Right atrium auricular region (tissue), 2 donors: Measurements from ENCODE around the gene KCNK3. TPM values are rescaled to one million over a fixed set of nuclear protein-coding genes. Genes with fewer than 3 reads are reported as not detected.

ENCODE experiments used
- DNase-seq: peaks from one replicate; pipeline ENCODE4 v3.0.0-alpha.2; 2019; ENCODE audit warnings: low spot score
- H3K27ac ChIP-seq, 2 donors: fragments of 200-600 bp; sonication (generic); 1 replicate in 1 of 2; 2 replicates in 1 of 2; pipeline ENCODE4 v1.5.1; 2016 to 2019
- H3K27me3 ChIP-seq, 2 donors: fragments of 200-600 bp; sonication (generic); one replicate each; pipeline versions ENCODE4 v1.5.1 to v1.6.0; 2017 to 2019
- H3K36me3 ChIP-seq: fragments of 200-600 bp; sonication (generic); one replicate; pipeline ENCODE4 v1.5.1; 2016
- H3K4me1 ChIP-seq, 2 donors: fragments of 200-600 bp; sonication (generic); one replicate each; pipeline versions ENCODE4 v1.5.1 to v1.6.0; 2017 to 2019
- H3K4me3 ChIP-seq, 2 donors: fragments of 200-600 bp; sonication (generic); 1 replicate in 1 of 2; 2 replicates in 1 of 2; pipeline ENCODE4 v1.5.1; 2017 to 2019; ENCODE audit warnings: mild to moderate bottlenecking in 1 of 2, moderate library complexity in 1 of 2
- H3K9me3 ChIP-seq, 2 donors: fragments of 200-600 bp; sonication (generic); one replicate each; pipeline ENCODE4 v1.5.1; 2019
- total RNA-seq, 2 donors: library from RNA; depleted of rRNA; stranded (reverse); fragments of >200 nt; gene quantifications; one replicate each; pipeline ENCODE4 v1.1.0, GENCODE V29; 2016
- TF ChIP-seq, protein P1 (sequence below), 2 donors: fragments of 200-600 bp; sonication (generic); IDR thresholded peaks; one replicate each; pipeline ENCODE4 v1.5.1; 2019; ENCODE audit warnings: antibody characterized with exemption in 2 of 2

KCNK3 gene
- total RNA-seq, 2 donors from 2014 or later: 47.5 to 50.0 TPM

GRCh38 chr2:26754539-26754938 lies 62.0 kb downstream of the KCNK3 start:
- Histone ChIP-seq H3K27ac (no peak overlapping the region), H3K4me1 (peaks cover 0 to 15% of the 10 kb centered on the region in 2 donors), H3K27me3 (no peaks in the 10 kb centered on the region), H3K9me3 (no peaks in the 10 kb centered on the region), H3K36me3 (no peaks in the 10 kb centered on the region), H3K4me3 (no peak overlapping the region)
- no peak for DNase-seq
- TF ChIP-seq, protein P1, sequence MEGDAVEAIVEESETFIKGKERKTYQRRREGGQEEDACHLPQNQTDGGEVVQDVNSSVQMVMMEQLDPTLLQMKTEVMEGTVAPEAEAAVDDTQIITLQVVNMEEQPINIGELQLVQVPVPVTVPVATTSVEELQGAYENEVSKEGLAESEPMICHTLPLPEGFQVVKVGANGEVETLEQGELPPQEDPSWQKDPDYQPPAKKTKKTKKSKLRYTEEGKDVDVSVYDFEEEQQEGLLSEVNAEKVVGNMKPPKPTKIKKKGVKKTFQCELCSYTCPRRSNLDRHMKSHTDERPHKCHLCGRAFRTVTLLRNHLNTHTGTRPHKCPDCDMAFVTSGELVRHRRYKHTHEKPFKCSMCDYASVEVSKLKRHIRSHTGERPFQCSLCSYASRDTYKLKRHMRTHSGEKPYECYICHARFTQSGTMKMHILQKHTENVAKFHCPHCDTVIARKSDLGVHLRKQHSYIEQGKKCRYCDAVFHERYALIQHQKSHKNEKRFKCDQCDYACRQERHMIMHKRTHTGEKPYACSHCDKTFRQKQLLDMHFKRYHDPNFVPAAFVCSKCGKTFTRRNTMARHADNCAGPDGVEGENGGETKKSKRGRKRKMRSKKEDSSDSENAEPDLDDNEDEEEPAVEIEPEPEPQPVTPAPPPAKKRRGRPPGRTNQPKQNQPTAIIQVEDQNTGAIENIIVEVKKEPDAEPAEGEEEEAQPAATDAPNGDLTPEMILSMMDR (IDR thresholded peaks at IDR 0.05): no peak

DNA sequence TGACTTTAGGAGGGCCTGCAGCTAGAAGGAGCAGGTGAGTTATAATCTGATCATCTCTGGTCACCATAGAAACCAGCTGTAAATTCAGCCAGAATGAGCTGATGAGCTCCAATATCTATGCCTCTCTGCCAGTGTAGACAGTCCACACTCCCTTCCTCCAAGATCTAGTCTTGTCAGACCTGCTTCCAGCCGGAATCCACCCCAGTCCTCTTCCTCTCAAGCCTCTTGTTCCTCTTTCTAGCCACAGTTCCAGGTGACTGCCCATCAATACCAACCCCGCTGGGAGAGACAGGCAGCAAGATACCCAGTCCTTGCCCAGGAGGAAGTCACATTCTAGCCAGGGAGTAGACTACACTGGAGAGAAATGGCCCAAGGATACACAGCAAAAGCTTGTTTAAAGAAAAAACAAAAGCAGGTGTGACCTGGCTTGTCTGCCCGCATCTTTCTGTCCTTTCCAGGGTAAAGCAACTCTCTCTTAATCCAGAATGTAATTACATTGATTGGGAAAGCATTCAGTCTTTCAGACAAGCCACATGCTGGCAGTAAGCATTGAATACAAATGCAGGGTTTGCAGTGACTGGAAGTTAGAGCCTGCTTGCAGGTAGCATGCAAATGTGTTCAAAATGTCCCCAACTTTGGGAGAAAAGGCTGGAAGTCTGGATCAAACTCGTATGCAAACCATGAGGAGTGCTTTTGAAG lies 62.6 kb downstream of the KCNK3 start:
- H3K27ac ChIP-seq: no peak overlapping the region
- DNase-seq: no peak
- H3K4me3 ChIP-seq: no peak overlapping the region
- peaks cover 0 to 15% of the 10 kb centered on the region in 2 donors for H3K4me1 ChIP-seq
- H3K27me3 ChIP-seq: no peaks in the 10 kb centered on the region
- no peaks in the 10 kb centered on the region for H3K9me3 ChIP-seq
- TF ChIP-seq, protein P1 (IDR thresholded peaks at IDR 0.05): no peak
- H3K36me3 ChIP-seq: no peaks in the 10 kb centered on the region

DNA sequence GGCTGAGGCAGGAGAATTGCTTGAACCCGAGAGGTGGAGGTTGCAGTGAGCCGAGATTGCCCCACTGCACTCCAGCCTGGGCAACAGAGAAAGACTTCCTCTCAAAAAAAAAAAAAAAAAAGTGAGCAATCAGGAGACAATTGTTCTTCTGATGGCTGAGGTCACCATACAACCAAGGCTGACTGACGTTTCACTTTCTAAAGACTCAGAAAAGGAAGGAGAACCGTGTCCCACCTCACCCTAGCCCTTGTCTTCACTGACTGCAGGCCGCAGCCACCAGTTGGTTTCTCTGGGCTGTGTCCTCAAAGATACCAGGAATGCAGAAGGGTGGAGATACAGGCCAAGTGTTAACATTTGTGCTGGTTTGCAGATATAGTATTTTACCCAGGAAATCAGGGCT lies 63.8 kb downstream of the KCNK3 start:
- no peak for DNase-seq
- TF ChIP-seq, protein P1 (IDR thresholded peaks at IDR 0.05): no peak
- no peaks in the 10 kb centered on the region for H3K9me3 ChIP-seq
- no peaks in the 10 kb centered on the region for H3K27me3 ChIP-seq
- H3K27ac ChIP-seq: no peak overlapping the region
- no peak overlapping the region for H3K4me3 ChIP-seq
- no peaks in the 10 kb centered on the region for H3K36me3 ChIP-seq
- peaks cover 0 to 15% of the 10 kb centered on the region in 2 donors for H3K4me1 ChIP-seq

GRCh38 chr2:26757873-26758789 lies 65.6 kb downstream of the KCNK3 start:
- Histone ChIP-seq H3K36me3 (no peaks in the 10 kb centered on the region), H3K4me1 (peaks cover 0 to 16% of the 10 kb centered on the region in 2 donors), H3K4me3 (no peak overlapping the region), H3K9me3 (no peaks in the 10 kb centered on the region), H3K27me3 (no peaks in the 10 kb centered on the region), H3K27ac (peak overlapping the region; percentile 42 to 70)
- TF ChIP-seq, protein P1 (IDR thresholded peaks at IDR 0.05): no peak
- DNase-seq: peak; percentile 72

DNA sequence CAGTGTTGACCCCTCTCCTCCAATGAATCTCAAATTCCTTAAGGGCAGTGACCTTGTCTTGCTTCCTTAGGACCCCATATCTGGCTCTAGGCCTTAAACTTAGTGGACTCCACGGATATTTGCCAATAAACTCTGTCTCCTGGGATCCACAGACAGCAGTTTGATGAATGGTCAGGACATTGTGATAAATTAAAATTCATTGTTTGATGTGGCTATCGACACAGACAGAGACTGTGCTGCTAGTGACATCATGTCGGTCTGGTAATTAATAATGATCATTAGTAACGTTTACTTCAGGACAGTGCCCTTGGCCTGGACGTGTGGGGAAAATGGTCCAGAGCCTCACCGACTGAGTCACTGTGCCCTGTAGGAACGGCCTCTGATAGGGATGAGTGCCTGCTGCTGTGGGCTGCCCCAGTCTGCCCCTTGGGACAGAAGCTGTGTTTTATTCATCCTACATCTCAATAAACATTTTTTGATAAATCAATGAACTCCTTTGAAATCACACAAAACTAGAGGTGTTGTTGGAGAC lies 66.3 kb downstream of the KCNK3 start:
- peak overlapping the region; percentile 42 to 70 for H3K27ac ChIP-seq
- H3K4me3 ChIP-seq: no peak overlapping the region
- peaks cover 0 to 23% of the 10 kb centered on the region in 2 donors for H3K4me1 ChIP-seq
- no peaks in the 10 kb centered on the region for H3K9me3 ChIP-seq
- DNase-seq: no peak
- TF ChIP-seq, protein P1 (IDR thresholded peaks at IDR 0.05): no peak
- no peaks in the 10 kb centered on the region for H3K27me3 ChIP-seq
- H3K36me3 ChIP-seq: no peaks in the 10 kb centered on the region
